Astrocyte of the cerebellum (primary cell): ENCODE data around the gene GLDC.

Experiments
- DNase-seq: peaks from one replicate; pipeline ENCODE4 v3.0.0-alpha.2; 2011; ENCODE audit warnings: low read depth
- H3K4me3 ChIP-seq: 2 replicates; pipeline ENCODE4 v1.5.1; 2011; ENCODE audit warnings: mild to moderate bottlenecking, low read depth, low read length, moderate library complexity
- CTCF ChIP-seq: IDR thresholded peaks from 2 replicates; pipeline ENCODE4 v1.5.1; 2012; ENCODE audit warnings: low read length, low read depth, moderate library complexity, mild to moderate bottlenecking; ENCODE audit errors: missing control alignments
- in situ Hi-C: cut with HindIII; loops from 2 replicates; pipeline ENCODE4 v1.10.0; 2017; ENCODE audit warnings: low sequenced_read_pairs

The GLDC gene

GRCh38 chr9:6616951-6617602 lies 28.5 kb downstream of the GLDC start:
- no peak for DNase-seq
- in situ Hi-C loops: no loop called here
- H3K4me3 ChIP-seq: no peak overlapping the region
- TF ChIP-seq CTCF: no peak

GRCh38 chr9:6614489-6614888 lies 31.0 kb downstream of the GLDC start:
- no peak for TF ChIP-seq CTCF
- in situ Hi-C loops: no loop called here
- no peak overlapping the region for H3K4me3 ChIP-seq
- no peak for DNase-seq

- no peak for TF ChIP-seq CTCF
- no peak overlapping the region for H3K4me3 ChIP-seq
- DNase-seq: no peak
- in situ Hi-C loops: no loop called here
Measured at GRCh38 chr9:6611865-6612264, 33.7 kb downstream of the GLDC start.

- DNase-seq: no peak
- in situ Hi-C loops: no loop called here
- no peak overlapping the region for H3K4me3 ChIP-seq
- no peak for TF ChIP-seq CTCF
Measured at GRCh38 chr9:6610073-6610472, 35.5 kb downstream of the GLDC start.

- TF ChIP-seq CTCF: no peak
- in situ Hi-C loops: no loop called here
- DNase-seq: no peak
- no peak overlapping the region for H3K4me3 ChIP-seq
Measured at GRCh38 chr9:6609497-6610016, 36.0 kb downstream of the GLDC start.

- TF ChIP-seq CTCF: no peak
- DNase-seq: no peak
- in situ Hi-C loops: no loop called here
- H3K4me3 ChIP-seq: no peak overlapping the region
Measured at GRCh38 chr9:6605202-6605601, 40.3 kb downstream of the GLDC start.
